ENCODE results near the gene GARIN5A. TPM values are rescaled to one million over a fixed set of nuclear protein-coding genes. Genes with fewer than 3 reads are reported as not detected.

Gene GARIN5A
- total and polyA plus RNA-seq, 2 experiments from 2014 or later, result 0.20 TPM; not detected in 1

- TF ChIP-seq EZH2phosphoT487 (IDR thresholded peaks at IDR 0.05; ENCODE audit: insufficient read depth, low read depth), result no peak
- TF ChIP-seq EZH2 (IDR thresholded peaks at IDR 0.05; ENCODE audit: insufficient read depth, poor library complexity, severe bottlenecking), result no peak
- Histone ChIP-seq H2AFZ (no peak overlapping the region), H3K27ac (no peak overlapping the region), H3K4me2 (ENCODE audit: unreplicated experiment) (no peak overlapping the region), H3K36me3 (ENCODE audit: low read depth) (no peaks in the 10 kb centered on the region), H3K4me1 (ENCODE audit: insufficient read depth) (no peaks in the 10 kb centered on the region), H3K4me3 (no peak overlapping the region), H3K9me3 (ENCODE audit: low read depth) (no peaks in the 10 kb centered on the region), H4K20me1 (ENCODE audit: insufficient read depth) (no peaks in the 10 kb centered on the region), H3F3A (ENCODE audit: insufficient read depth) (no peaks in the 10 kb centered on the region), H3K9ac (no peak overlapping the region), H3K27me3 (replicated peaks; ENCODE audit: insufficient read depth) (peaks cover 9% of the 10 kb centered on the region), H3K9me2 (ENCODE audit: insufficient read depth) (no peaks in the 10 kb centered on the region), H3K79me2 (ENCODE audit: insufficient read depth) (no peaks in the 10 kb centered on the region)
- 2 to 4% methylated on average over 12 to 13 of the region's 13 CpGs for WGBS, 2 experiments (ENCODE audit: low coverage in 1 of 2, low lambda C conversion rate in 2 of 2, missing lambda C conversion rate in 2 of 2)
- DNase-seq, result peak; percentile 71
- in situ Hi-C loops (cut with MboI), result no loop called here
These were observed 16.4 kb downstream of the GARIN5A start for GRCh38 chr19:50460161-50460765.

- no peaks in the 10 kb centered on the region for H4K20me1 ChIP-seq (ENCODE audit: insufficient read depth)
- H3K9me2 ChIP-seq (ENCODE audit: insufficient read depth), result no peaks in the 10 kb centered on the region
- no peak for DNase-seq
- no peaks in the 10 kb centered on the region for H3F3A ChIP-seq (ENCODE audit: insufficient read depth)
- peaks cover 9% of the 10 kb centered on the region for H3K27me3 ChIP-seq (replicated peaks; ENCODE audit: insufficient read depth)
- no peak overlapping the region for H3K4me3 ChIP-seq
- H3K79me2 ChIP-seq (ENCODE audit: insufficient read depth), result no peaks in the 10 kb centered on the region
- 0% methylated on average over 1 of the region's 1 CpG; no CpG with 5 or more reads in 1 of the 2 experiments for WGBS, 2 experiments (ENCODE audit: low coverage in 1 of 2, low lambda C conversion rate in 2 of 2, missing lambda C conversion rate in 2 of 2)
- in situ Hi-C loops (cut with MboI), result no loop called here
- H3K4me2 ChIP-seq (ENCODE audit: unreplicated experiment), result no peak overlapping the region
- H2AFZ ChIP-seq, result no peak overlapping the region
- no peaks in the 10 kb centered on the region for H3K4me1 ChIP-seq (ENCODE audit: insufficient read depth)
- no peaks in the 10 kb centered on the region for H3K9me3 ChIP-seq (ENCODE audit: low read depth)
- no peak for TF ChIP-seq EZH2 (IDR thresholded peaks at IDR 0.05; ENCODE audit: insufficient read depth, poor library complexity, severe bottlenecking)
- TF ChIP-seq EZH2phosphoT487 (IDR thresholded peaks at IDR 0.05; ENCODE audit: insufficient read depth, low read depth), result no peak
- H3K36me3 ChIP-seq (ENCODE audit: low read depth), result no peaks in the 10 kb centered on the region
- H3K27ac ChIP-seq, result no peak overlapping the region
- H3K9ac ChIP-seq, result no peak overlapping the region
These were observed 17.0 kb downstream of the GARIN5A start for GRCh38 chr19:50459638-50460037.

GRCh38 chr19:50459067-50459456 is 17.6 kb downstream of the GARIN5A start:
- Histone ChIP-seq H3K4me1 (ENCODE audit: insufficient read depth) (no peaks in the 10 kb centered on the region), H3K79me2 (ENCODE audit: insufficient read depth) (no peaks in the 10 kb centered on the region), H3K9ac (no peak overlapping the region), H3K36me3 (ENCODE audit: low read depth) (no peaks in the 10 kb centered on the region), H3K4me3 (no peak overlapping the region), H3F3A (ENCODE audit: insufficient read depth) (no peaks in the 10 kb centered on the region), H3K9me2 (ENCODE audit: insufficient read depth) (no peaks in the 10 kb centered on the region), H3K9me3 (ENCODE audit: low read depth) (no peaks in the 10 kb centered on the region), H3K27me3 (replicated peaks; ENCODE audit: insufficient read depth) (peaks cover 9% of the 10 kb centered on the region), H2AFZ (no peak overlapping the region), H4K20me1 (ENCODE audit: insufficient read depth) (no peaks in the 10 kb centered on the region), H3K4me2 (ENCODE audit: unreplicated experiment) (no peak overlapping the region), H3K27ac (no peak overlapping the region)
- 52% methylated on average over 29 of the region's 32 CpGs; no CpG with 5 or more reads in 1 of the 2 experiments for WGBS, 2 experiments (ENCODE audit: low coverage in 1 of 2, low lambda C conversion rate in 2 of 2, missing lambda C conversion rate in 2 of 2)
- TF ChIP-seq EZH2phosphoT487 (IDR thresholded peaks at IDR 0.05; ENCODE audit: insufficient read depth, low read depth) (no peak), EZH2 (IDR thresholded peaks at IDR 0.05; ENCODE audit: insufficient read depth, poor library complexity, severe bottlenecking) (no peak)
- in situ Hi-C loops (cut with MboI), result no loop called here
- no peak for DNase-seq

- H3F3A ChIP-seq (ENCODE audit: insufficient read depth), result no peaks in the 10 kb centered on the region
- no peaks in the 10 kb centered on the region for H3K4me1 ChIP-seq (ENCODE audit: insufficient read depth)
- H3K4me3 ChIP-seq, result no peak overlapping the region
- H3K9me3 ChIP-seq (ENCODE audit: low read depth), result no peaks in the 10 kb centered on the region
- in situ Hi-C loops (cut with MboI), result no loop called here
- peak; percentile 47 for DNase-seq
- H3K79me2 ChIP-seq (ENCODE audit: insufficient read depth), result no peaks in the 10 kb centered on the region
- no peak overlapping the region for H3K4me2 ChIP-seq (ENCODE audit: unreplicated experiment)
- 13 to 22% methylated on average over 36 to 50 of the region's 50 CpGs for WGBS, 2 experiments (ENCODE audit: low coverage in 1 of 2, low lambda C conversion rate in 2 of 2, missing lambda C conversion rate in 2 of 2)
- no peak overlapping the region for H3K9ac ChIP-seq
- TF ChIP-seq EZH2phosphoT487 (IDR thresholded peaks at IDR 0.05; ENCODE audit: insufficient read depth, low read depth) (no peak), EZH2 (IDR thresholded peaks at IDR 0.05; ENCODE audit: insufficient read depth, poor library complexity, severe bottlenecking) (no peak)
- H4K20me1 ChIP-seq (ENCODE audit: insufficient read depth), result no peaks in the 10 kb centered on the region
- peaks cover 9% of the 10 kb centered on the region for H3K27me3 ChIP-seq (replicated peaks; ENCODE audit: insufficient read depth)
- H3K36me3 ChIP-seq (ENCODE audit: low read depth), result no peaks in the 10 kb centered on the region
- H3K27ac ChIP-seq, result no peak overlapping the region
- H3K9me2 ChIP-seq (ENCODE audit: insufficient read depth), result no peaks in the 10 kb centered on the region
- H2AFZ ChIP-seq, result no peak overlapping the region
These were observed 18.1 kb downstream of the GARIN5A start for GRCh38 chr19:50458396-50459066.

Measured in GM23248 (cell line).